GM12865 (cell line): ENCODE results near the gene NLRP1.

Experiments
- DNase-seq: peaks from one replicate; pipeline ENCODE4 v3.0.0; 2010; ENCODE audit warnings: low read depth
- H3K4me3 ChIP-seq: 2 replicates; pipeline ENCODE4 v1.5.1; 2011; ENCODE audit warnings: mild to moderate bottlenecking, low read depth, low read length, control low read depth
- TF ChIP-seq, protein P1 (sequence below): IDR thresholded peaks from 2 replicates; pipeline ENCODE4 v1.5.1; 2011; ENCODE audit warnings: low read length, control low read depth, low read depth, inconsistent platforms; ENCODE audit not compliant: insufficient read depth; ENCODE audit errors: missing control alignments

The NLRP1 gene

DNA sequence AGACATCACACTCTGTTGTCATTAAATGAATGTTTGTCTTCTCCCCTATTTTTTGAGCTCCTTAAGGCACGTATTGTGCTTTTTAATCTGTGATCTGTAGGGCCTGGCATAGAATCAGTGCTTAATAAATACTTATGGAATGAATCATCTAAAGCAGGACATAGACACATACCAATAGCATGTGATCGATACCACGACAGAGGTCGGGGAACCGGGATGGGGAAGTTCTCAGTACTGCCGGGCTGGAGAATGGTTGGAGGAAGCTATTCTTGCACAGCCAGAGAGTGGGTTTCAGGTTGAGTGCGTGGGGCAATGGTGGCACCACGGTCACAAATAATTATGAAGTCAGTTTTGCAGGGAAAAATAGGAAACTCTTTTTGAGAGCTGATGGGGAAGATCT lies 26.8 kb downstream of the NLRP1 start:
- no peak overlapping the region for H3K4me3 ChIP-seq
- DNase-seq, result no peak
- TF ChIP-seq, protein P1, sequence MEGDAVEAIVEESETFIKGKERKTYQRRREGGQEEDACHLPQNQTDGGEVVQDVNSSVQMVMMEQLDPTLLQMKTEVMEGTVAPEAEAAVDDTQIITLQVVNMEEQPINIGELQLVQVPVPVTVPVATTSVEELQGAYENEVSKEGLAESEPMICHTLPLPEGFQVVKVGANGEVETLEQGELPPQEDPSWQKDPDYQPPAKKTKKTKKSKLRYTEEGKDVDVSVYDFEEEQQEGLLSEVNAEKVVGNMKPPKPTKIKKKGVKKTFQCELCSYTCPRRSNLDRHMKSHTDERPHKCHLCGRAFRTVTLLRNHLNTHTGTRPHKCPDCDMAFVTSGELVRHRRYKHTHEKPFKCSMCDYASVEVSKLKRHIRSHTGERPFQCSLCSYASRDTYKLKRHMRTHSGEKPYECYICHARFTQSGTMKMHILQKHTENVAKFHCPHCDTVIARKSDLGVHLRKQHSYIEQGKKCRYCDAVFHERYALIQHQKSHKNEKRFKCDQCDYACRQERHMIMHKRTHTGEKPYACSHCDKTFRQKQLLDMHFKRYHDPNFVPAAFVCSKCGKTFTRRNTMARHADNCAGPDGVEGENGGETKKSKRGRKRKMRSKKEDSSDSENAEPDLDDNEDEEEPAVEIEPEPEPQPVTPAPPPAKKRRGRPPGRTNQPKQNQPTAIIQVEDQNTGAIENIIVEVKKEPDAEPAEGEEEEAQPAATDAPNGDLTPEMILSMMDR, result no peak

DNA sequence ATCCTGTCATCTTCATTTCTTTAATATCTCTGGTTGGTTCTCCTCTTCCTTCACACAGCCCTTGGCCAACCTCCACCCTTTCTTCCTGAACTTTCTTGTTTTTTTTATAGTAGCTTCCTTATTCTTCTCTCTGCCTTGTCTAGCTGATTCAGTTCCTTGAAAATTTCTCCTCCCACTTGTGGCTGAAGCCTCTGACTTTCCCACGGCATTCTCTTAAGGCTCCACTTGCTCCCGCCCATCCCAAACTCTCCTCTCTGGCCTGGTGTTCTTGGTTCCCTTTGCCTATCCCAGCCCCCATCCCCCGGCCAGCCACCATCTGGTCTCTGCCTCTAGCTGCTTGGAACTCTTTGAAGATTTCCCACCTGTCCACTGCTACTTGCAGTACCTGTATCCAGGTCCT lies 29.1 kb downstream of the NLRP1 start:
- DNase-seq, result no peak
- no peak overlapping the region for H3K4me3 ChIP-seq
- TF ChIP-seq, protein P1, result no peak

DNA sequence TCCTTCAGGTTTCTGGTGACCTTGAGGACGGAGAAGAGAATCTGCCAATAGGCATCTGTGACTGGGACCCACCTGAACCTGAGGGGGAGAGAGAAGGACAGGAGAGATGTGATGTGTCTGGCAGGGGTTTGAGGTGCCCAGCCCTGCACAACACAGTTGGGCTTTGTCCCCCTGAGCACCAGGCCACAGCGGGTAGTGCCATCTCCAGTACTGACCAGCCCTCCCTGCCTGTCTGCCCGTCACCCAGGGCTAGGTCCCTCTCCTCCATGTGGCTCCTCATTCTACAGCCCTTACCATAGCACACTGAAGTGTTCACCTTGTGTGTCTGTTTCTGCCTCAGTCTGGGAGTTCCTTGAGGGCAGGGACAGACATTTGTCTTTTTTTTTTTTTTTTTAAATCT lies 30.8 kb downstream of the NLRP1 start:
- H3K4me3 ChIP-seq, result no peak overlapping the region
- TF ChIP-seq, protein P1, result no peak
- no peak for DNase-seq

DNA sequence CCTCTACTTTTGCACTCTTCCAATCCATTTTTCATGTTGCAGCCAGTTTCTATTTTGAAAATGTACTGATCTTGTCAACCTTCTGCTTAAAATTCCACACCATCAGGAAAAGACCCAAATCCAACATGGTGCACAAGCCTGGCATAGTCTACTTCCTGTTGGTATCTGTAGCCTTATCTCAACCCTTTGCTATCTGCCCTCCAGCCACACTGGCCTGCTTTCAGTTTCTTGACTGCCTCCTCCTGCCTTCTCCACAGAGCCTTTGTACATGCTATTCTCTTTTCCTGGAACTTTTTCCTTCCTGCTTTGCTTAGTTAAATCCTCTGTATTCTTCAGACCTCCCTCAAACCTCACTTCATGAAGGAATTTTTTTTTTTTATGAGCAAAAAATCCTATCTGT lies 31.5 kb downstream of the NLRP1 start:
- H3K4me3 ChIP-seq, result no peak overlapping the region
- no peak for DNase-seq
- TF ChIP-seq, protein P1, result no peak

DNA sequence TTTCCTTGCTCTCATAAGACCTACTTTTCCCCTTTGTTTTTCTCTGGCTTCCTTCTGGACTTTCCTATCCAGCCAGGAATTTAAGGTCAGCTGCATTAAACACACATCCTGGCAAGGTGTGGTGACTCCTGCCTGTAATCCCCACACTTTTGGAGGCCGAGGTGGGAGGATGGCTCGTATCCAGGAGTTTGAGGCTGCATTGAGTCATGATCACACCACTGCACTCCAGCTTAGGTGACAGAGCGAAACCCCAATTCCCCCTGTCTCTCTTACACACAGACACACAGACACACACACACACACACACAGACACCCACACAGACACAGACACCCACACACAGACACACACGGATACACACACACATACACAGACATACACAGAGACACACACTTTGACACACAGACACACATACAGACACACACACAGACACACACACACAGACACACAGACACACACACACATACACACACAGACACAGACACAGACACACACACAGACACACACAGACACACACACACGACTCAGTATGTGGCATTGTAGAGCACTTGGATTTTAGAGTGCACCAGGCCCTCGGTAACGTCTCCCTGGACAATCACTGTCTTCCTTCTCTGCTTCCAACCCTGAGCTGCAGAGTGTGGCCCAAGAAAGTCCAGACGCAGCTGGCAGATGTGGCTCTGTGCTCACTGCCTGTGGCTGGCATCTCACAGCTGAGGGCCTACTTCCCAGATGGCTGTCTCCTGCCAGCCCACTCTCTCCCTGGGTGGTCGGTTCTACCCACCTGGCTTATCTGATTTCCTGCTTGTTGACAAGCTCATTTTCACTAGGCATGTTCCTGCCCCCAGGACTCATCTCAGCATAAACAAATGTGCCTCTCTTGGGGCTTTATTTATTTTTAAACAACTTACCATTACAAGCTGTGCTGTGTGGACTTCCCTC lies 39.0 kb downstream of the NLRP1 start:
- no peak overlapping the region for H3K4me3 ChIP-seq
- no peak for DNase-seq
- TF ChIP-seq, protein P1, result no peak

DNA sequence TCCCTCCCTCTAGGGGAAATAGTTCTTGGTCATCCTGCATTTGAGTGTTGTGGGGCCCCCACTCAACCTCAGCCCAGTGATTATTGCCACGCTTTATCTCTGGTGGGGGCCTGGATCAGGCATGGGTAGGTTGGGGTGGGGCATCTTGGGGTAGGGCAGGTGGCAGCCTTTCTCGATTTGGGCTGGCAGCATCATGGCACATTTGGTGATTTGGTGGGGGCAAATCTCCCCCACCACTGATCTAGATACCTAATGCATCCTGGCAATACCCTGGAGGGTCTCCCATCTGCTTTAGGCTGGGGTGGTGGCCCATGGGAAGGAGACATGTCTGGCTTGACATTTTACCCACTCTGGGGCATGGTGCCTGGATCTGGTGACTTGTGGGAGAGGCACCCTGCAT lies 40.2 kb downstream of the NLRP1 start:
- no peak overlapping the region for H3K4me3 ChIP-seq
- DNase-seq, result no peak
- TF ChIP-seq, protein P1, result no peak
